Left lobe of liver (tissue), 2 donors: ENCODE data around the gene GRIK1. TPM values are rescaled to one million over a fixed set of nuclear protein-coding genes. Genes with fewer than 3 reads are reported as not detected.

ENCODE experiments used
- ATAC-seq: fragments of 200-7000 bp; cut with Tn5 transposase; one replicate; pipeline ENCODE4 v1.9.1; 2020; ENCODE audit warnings: mild to moderate bottlenecking, moderate library complexity
- DNase-seq: peaks from one replicate; pipeline ENCODE4 v3.0.0-alpha.2; 2020; ENCODE audit warnings: low spot score
- total RNA-seq: library from RNA; stranded (reverse); gene quantifications from one replicate; pipeline ENCODE4 v1.2.1, GENCODE V29; 2021
- donor health status: DM: no; HTN: no; CAD: no; lungs with moderate emphysema.
- donor health status: DM: no; HTN: yes; CAD: no.

The GRIK1 gene
- total RNA-seq, 1 donor from 2014 or later: 0.18 TPM

DNA sequence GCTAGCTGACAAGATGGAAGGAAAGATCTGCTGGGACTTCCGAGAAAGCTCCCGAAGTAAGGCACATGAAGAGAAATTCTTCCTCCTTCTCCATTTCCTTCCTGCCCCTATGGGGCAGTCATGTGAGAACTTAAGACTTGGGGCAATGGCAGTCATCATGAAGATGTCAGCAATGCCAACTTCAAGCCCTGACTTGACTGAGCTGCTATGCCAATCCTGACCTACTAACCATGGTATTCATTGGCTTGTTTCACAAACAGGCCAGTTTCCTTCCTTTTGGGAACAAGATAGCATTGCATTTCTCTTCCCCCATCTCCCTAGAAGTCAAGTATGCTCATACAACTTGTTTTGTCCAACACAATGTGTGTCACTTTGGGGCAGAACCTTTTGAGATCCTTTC, 25.5 kb downstream of the GRIK1 start:
- DNase-seq: no peak
- no peak for ATAC-seq

DNA sequence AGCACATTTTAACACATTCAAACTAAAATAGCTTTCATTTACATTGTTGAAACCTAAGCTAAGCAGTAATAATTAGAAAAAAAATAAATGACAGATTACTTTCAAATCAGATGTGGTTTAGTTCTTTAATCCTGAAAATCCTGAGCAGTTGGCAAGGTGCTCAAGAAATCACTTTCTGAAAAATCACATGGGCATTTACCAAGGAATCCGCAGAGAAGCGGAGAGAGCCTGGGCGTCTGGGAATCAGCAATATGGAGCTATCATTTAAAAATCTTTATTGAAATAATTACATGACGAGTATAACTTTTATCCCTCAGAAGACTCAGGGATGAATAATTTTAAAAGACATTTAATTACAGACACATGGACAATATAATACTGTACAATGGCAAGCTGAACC, 30.2 kb downstream of the GRIK1 start:
- ATAC-seq: no peak
- no peak for DNase-seq

GRCh38 chr21:29904359-29905282, 35.2 kb downstream of the GRIK1 start:
- DNase-seq (no peak), ATAC-seq (no peak)

DNA sequence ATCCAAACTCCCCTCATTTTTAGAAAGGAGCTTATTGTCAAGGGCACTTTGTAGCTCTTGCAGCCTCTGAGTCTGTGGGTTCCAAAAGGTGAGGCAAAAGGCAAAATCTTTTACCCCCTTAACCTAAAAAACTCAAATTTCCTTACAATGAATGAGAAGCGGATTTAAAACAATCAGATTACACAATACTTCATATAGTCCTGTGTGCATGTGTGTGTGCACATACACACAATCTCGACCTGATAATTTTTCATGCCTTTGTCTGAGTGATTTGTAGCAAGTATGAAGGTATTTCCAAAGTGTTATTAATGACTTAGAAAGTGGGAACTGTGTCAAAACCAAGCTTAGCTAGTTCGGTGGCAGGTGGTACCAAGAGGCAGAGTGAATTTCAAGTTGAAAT, 42.9 kb downstream of the GRIK1 start:
- ATAC-seq: no peak
- no peak for DNase-seq

GRCh38 chr21:29893687-29894086, 46.1 kb downstream of the GRIK1 start:
- ATAC-seq (no peak), DNase-seq (no peak)

DNA sequence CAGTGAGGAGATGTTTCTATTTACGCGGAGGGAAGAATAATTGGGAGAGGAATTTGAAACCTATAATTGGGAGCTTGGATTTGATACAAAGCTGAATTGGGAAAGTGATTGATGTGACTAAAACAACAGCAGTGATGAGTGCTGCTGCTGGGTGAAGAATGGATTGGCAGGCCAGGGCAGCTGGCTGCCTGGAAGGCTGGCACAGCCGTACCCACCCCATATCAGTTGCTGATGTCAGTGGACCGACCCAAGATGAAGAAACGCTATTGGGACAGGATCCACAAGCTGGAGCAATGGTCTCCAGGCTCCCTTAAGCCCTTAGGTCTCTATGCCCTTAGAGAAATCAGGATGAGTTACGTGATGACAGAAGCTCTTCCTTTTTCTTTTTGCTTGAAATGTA, 47.4 kb downstream of the GRIK1 start:
- no peak for DNase-seq
- ATAC-seq: no peak

GRCh38 chr21:29888437-29888836, 51.4 kb downstream of the GRIK1 start:
- no peak for DNase-seq
- ATAC-seq: no peak

DNA sequence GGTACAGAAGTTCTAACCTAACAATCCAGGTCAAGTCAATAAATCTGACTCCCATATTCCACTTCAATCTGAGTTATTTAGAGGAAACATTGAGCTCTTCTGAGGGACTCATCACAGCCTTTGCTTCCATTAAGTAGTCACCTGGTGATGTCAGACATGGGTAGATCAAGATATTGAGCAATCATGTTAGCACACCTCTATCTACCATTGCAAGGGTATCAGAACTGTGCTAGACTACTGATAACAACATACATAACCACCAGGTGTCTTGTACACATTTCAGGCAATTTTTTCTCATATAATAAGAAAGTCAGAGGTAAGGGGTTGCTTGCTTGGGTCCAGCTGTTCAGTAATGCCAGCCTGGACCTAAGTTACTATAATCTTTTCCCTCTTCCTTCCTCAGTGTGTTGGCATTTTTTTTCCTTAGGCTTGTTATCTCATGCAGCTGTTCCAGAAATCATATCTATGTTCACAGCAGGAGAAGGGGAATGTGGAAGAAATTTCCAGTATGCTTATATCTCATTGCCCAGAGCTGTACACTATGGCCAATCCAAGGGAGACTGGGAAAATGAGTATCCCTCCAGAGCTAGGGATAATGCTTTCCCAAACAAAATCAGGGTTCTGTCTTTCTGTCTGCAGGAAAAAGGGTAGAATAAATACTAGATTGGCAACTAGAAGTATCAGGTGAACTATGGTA, 52.3 kb downstream of the GRIK1 start:
- ATAC-seq (no peak), DNase-seq (no peak)

- no peak for DNase-seq
- no peak for ATAC-seq
Observed at GRCh38 chr21:29885491-29885890, 54.3 kb downstream of the GRIK1 start.

GRCh38 chr21:29875873-29876272, 63.9 kb downstream of the GRIK1 start:
- ATAC-seq (peak; percentile 47), DNase-seq (no peak)

DNA sequence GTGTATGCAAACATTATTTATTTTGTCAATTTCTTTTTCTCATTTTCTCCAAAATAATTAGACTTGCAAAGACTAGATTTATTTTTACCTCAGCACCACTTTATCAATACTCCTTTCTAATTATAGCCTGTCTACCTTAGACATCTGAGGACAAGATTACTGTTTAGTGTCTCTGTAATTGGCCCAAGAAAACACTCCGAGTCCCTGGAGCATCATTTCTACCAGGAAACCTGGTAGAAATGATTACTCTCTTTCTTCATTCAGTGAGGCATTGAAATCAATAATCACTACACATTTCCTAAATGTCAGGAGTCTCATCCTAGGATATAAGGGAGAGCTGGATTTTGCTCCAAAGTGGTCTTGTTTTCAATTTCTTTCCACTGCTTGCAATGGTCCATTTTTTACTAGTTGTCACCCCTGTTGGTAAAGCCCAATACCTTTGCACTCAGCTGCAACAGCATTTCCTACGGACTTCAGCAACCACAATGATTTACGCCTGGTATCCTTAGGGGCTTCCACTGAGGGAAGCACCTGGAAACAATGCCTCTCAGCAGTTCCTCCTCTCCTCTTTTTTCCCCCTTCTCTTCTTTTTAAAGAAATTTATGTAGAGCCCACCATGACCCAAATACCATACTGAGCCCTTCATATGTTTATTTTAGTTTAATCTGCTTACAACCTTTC, 64.6 kb downstream of the GRIK1 start:
- ATAC-seq (no peak), DNase-seq (no peak)

DNA sequence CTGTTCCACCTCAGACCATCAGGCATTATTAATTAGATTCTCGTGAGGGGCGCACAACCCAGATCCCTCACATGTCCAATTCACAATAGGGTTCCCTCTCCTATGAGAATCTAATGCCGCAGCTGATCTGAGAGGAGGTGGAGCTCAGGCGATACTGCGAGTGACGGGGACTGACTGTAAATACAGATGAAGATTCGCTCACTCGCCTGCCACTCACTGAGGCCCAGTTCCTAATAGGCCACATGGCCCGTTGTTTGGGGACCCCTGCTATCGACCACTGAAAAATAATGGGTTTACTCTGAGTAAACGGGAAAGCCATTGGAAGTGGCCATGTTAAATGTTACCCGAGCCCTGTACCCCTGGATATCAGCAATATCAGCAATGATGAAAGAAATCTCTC, 65.9 kb downstream of the GRIK1 start:
- ATAC-seq (no peak), DNase-seq (no peak)

DNA sequence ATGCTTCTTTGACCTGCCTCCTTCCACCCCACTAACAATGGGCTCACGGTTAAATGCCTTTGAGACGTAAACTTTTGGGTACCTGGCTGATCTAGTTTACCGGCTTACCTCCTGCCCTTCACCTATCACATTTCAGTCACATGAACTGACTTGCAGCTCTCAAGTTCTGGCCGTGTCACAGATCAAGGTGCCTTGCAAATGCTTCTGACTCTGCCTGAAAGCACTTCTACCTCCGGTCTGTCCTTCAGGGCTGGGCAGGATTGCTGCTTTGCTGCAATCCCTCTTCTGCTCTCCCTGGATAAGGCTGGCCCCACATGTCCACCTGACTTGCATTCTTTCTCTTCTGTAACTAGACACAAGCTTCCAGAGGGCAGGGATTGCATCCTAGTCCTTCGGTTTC, 69.0 kb downstream of the GRIK1 start:
- DNase-seq (no peak), ATAC-seq (no peak)

- DNase-seq (no peak), ATAC-seq (no peak)
Observed at GRCh38 chr21:29867796-29868195, 72.0 kb downstream of the GRIK1 start.

GRCh38 chr21:29860346-29860745, 79.5 kb downstream of the GRIK1 start:
- ATAC-seq (peak; percentile 60), DNase-seq (no peak)

- DNase-seq: no peak
Observed at GRCh38 chr21:29857150-29857549, 82.6 kb downstream of the GRIK1 start.

DNA sequence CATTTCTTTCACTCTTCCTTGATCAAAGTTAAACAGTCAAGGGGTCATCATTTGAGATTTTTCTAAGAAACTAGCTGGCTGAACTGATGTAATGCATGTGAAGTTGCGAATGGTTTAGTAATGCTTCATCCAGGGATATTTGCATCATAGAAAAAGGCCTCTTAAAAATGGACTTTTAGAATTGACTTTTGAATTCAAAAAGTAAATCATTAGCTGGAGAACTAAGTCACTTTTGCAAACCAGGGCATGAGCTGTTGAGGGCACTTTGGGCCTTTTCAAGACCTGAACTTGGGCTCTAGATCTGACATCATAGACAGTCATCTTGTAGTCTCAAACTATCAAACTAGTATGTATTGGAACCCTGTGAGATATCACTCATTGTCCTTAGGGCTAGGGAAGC, 85.0 kb downstream of the GRIK1 start:
- ATAC-seq (peak; percentile 90), DNase-seq (no peak)

More at GRCh38 chr21:29857150-29857549, 82.6 kb downstream of the GRIK1 start:
- ATAC-seq: no peak

DNA sequence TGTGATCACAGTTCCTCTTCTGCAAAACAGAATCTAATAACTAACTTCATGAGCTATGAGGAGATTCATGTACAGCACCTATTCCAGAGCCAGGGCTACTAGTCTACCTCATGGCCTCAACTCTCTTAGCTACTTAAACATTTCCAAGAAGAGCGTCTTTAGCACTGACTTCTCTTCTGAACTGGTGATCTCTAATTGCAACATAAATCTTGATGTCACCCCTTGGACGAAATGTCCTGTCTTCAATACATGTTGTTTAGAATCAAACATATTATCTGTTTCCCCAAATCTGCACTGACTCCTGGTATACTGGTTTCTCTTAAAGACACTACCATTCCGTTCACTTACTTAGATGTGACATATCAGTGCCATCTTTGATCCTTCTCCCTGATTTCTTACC, 88.2 kb downstream of the GRIK1 start:
- no peak for DNase-seq
- ATAC-seq: no peak

- peak; percentile 60 for DNase-seq
- ATAC-seq: peak; percentile 100
Observed at GRCh38 chr21:29849735-29850176, 90.0 kb downstream of the GRIK1 start.

- no peak for DNase-seq
- no peak for ATAC-seq
Observed at GRCh38 chr21:29843804-29844203, 96.0 kb downstream of the GRIK1 start.

DNA sequence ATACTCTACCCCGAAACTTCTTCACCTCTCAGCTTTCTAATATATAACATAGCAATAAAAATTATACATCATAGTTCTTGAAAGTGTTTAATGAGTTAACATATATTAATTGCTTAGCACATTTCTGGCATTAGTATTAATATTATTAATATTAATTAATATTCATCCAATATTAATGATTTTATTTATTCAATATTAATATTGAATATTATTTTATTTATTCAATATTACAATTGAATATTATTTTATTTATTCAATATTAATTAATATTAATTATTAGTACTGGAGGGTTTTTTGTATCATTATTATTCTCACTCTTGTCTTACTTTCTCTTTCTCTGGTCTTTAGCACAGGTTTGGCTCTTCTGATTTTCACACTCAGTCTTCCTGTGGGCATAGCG, 105.2 kb downstream of the GRIK1 start:
- no peak for ATAC-seq
- DNase-seq: no peak

GRCh38 chr21:29832217-29832616, 107.6 kb downstream of the GRIK1 start:
- DNase-seq (no peak), ATAC-seq (no peak)
